GM19397 (cell line): Measurements from ENCODE around the gene FADS3.

Source experiments
- ATAC-seq: cut with Tn5 transposase; IDR thresholded peaks from one replicate; pipeline ENCODE4 v1.9.1; 2021; ENCODE audit warnings: mild to moderate bottlenecking, moderate library complexity; ENCODE audit not compliant: unreplicated experiment

Gene FADS3

GRCh38 chr11:61839742-61840141, 51.6 kb downstream of the FADS3 start:
- no peak for ATAC-seq

GRCh38 chr11:61838921-61839320, 52.4 kb downstream of the FADS3 start:
- no peak for ATAC-seq

- ATAC-seq, result no peak
Measured at GRCh38 chr11:61838501-61838900, 52.8 kb downstream of the FADS3 start.

- ATAC-seq, result no peak
Measured at GRCh38 chr11:61837411-61838005, 53.8 kb downstream of the FADS3 start.

GRCh38 chr11:61836193-61836592, 55.2 kb downstream of the FADS3 start:
- no peak for ATAC-seq

- ATAC-seq, result peak; percentile 81
Measured at GRCh38 chr11:61834278-61835048, 56.9 kb downstream of the FADS3 start.

GRCh38 chr11:61833926-61834277, 57.4 kb downstream of the FADS3 start:
- ATAC-seq, result no peak

- ATAC-seq, result no peak
Measured at GRCh38 chr11:61833471-61833870, 57.9 kb downstream of the FADS3 start.

GRCh38 chr11:61832754-61833153, 58.6 kb downstream of the FADS3 start:
- ATAC-seq, result no peak

- no peak for ATAC-seq
Measured at GRCh38 chr11:61832207-61832606, 59.1 kb downstream of the FADS3 start.

GRCh38 chr11:61830237-61831105, 60.9 kb downstream of the FADS3 start:
- ATAC-seq, result no peak

GRCh38 chr11:61829806-61830205, 61.5 kb downstream of the FADS3 start:
- no peak for ATAC-seq

- no peak for ATAC-seq
Measured at GRCh38 chr11:61828629-61829407, 62.5 kb downstream of the FADS3 start.

- no peak for ATAC-seq
Measured at GRCh38 chr11:61828379-61828628, 63.0 kb downstream of the FADS3 start.

- ATAC-seq, result peak; percentile 63
Measured at GRCh38 chr11:61827571-61828378, 63.6 kb downstream of the FADS3 start, which contains the start of gene FADS2. TSS of gene FADS2 (plus strand) at chr11:61828300. CDS start at chr11:61828391, 91 bp downstream.

GRCh38 chr11:61826930-61827570, 64.3 kb downstream of the FADS3 start:
- no peak for ATAC-seq
